Vagina (tissue), 2 donors: ENCODE results near the gene PCDHA8.

ENCODE experiments used
- POLR2A ChIP-seq, 2 donors: fragments of 450-650 bp; IDR thresholded peaks; one replicate each; pipeline ENCODE4 v1.6.1; 2017; ENCODE audit warnings: antibody characterized with exemption in 2 of 2, mild to moderate bottlenecking in 2 of 2, moderate library complexity in 2 of 2
- TF ChIP-seq, protein P1 (sequence below), 3 experiments: fragments of 450-650 bp in 2 of 3; fragments of 200-600 bp in 1 of 3; sonication (generic) in 1 of 3; IDR thresholded peaks; one replicate each; pipeline ENCODE4 v1.5.1; 2017 to 2019; ENCODE audit warnings: antibody characterized with exemption in 3 of 3, mild to moderate bottlenecking in 2 of 3, moderate library complexity in 2 of 3

DNA sequence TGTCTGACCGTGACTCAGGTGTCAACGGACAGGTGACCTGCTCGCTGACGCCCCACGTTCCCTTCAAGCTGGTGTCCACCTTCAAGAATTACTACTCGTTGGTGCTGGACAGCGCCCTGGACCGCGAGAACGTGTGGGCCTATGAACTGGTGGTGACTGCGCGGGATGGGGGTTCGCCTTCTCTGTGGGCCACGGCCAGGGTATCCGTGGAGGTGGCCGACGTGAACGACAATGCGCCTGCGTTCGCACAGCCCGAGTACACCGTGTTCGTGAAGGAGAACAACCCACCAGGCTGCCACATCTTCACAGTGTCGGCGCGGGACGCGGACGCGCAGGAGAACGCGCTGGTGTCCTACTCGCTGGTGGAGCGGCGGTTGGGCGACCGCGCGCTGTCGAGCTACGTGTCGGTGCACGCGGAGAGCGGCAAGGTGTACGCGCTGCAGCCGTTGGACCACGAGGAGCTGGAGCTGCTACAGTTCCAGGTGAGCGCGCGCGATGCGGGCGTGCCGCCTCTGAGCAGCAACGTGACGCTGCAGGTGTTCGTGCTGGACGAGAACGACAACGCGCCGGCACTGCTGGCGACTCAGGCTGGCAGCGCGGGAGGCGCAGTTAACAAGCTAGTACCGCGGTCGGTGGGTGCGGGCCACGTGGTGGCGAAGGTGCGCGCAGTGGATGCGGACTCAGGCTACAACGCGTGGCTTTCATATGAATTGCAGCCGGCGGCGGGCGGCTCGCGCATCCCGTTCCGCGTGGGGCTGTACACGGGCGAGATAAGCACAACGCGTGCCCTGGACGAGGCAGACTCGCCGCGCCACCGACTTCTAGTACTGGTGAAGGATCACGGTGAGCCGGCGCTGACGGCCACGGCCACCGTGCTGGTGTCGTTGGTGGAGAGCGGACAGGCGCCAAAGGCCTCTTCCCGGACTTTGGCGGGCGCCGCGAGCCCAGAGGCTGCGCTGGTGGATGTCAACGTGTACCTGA lies 29.5 kb downstream of the PCDHA8 start:
- TF ChIP-seq, protein P1, sequence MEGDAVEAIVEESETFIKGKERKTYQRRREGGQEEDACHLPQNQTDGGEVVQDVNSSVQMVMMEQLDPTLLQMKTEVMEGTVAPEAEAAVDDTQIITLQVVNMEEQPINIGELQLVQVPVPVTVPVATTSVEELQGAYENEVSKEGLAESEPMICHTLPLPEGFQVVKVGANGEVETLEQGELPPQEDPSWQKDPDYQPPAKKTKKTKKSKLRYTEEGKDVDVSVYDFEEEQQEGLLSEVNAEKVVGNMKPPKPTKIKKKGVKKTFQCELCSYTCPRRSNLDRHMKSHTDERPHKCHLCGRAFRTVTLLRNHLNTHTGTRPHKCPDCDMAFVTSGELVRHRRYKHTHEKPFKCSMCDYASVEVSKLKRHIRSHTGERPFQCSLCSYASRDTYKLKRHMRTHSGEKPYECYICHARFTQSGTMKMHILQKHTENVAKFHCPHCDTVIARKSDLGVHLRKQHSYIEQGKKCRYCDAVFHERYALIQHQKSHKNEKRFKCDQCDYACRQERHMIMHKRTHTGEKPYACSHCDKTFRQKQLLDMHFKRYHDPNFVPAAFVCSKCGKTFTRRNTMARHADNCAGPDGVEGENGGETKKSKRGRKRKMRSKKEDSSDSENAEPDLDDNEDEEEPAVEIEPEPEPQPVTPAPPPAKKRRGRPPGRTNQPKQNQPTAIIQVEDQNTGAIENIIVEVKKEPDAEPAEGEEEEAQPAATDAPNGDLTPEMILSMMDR (IDR thresholded peaks at IDR 0.05): no peak
- no peak for TF ChIP-seq POLR2A (IDR thresholded peaks at IDR 0.05)
